Activated CD4-positive, CD25-positive, alpha-beta regulatory T cell treated with anti-CD3 and anti-CD28 coated beads, Interleukin-2, amount 50 U/mL, for 72 hours (primary cell): ENCODE data around the gene TMEM184A.
A peak's percentile ranks its signal among the peaks of the same experiment; 100 is the strongest.
"Not testable (repeated sequence)": the region's sequence is repeated elsewhere in the genome, so short reads cannot be mapped to it uniquely, and the experiment has no call there.

Experiments
- DNase-seq: peaks from one replicate; pipeline ENCODE4 v3.0.0; 2021

Gene TMEM184A

DNA sequence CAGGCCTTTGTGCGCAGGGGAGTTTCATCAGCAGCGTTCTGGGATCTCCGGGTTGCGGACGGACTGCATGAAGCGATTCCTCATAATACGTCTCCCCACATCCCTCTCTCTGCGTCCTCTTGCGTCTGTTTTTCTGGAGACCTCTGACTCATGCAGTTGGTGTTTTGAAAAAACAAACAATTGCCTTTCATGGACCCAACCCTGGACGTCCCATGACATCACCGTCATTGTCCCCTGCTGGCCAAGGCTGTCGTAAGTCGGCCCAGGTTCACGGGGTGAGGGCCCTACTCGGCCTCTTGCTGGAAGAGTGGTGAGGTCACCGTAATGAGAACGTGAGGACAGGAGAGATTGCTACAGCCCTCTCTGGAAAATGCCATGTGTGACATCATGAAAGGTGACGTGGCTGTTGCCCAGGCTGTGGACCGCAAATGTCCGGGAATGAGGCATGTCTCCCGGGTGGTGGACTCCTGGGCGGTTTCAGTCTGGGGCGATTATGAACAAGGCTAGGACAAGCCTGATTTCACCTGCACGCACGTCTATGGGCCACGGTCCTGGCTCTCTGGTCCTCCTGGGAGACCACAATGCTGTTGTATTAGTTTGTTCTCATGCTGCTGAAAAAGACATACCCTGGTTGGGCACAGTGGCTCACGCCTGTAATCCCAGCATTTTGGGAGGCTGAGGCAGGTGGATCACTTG lies 35.3 kb downstream of the TMEM184A start:
- DNase-seq, result no peak

GRCh38 chr7:1519322-1519922 lies 36.6 kb downstream of the TMEM184A start:
- not testable (repeated sequence) for DNase-seq

- DNase-seq, result no peak
These were observed 39.3 kb downstream of the TMEM184A start for GRCh38 chr7:1516586-1517251.

DNA sequence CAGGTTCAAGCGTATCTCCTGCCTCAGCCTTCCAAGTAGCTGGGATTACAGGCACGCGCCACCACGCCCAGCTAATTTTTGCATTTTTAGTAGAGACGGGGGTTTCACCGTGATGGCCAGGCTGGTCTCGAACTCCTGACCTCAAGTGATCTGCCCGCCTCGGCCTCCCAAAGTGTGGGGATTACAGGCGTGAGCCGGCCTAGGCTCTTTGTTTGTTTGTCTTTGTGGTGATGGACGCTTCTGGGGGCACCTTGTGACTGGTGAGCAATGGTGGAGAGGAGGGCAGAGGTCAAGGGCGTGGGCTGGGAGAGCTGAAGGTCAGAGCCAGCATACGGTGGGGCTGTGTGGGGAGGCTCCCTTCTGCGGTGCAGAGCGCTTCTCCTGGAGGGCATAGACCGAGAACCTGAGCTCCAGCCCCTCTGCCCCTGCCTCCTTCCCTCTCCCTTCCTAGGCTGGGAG lies 40.5 kb downstream of the TMEM184A start:
- DNase-seq, result not testable (repeated sequence)

DNA sequence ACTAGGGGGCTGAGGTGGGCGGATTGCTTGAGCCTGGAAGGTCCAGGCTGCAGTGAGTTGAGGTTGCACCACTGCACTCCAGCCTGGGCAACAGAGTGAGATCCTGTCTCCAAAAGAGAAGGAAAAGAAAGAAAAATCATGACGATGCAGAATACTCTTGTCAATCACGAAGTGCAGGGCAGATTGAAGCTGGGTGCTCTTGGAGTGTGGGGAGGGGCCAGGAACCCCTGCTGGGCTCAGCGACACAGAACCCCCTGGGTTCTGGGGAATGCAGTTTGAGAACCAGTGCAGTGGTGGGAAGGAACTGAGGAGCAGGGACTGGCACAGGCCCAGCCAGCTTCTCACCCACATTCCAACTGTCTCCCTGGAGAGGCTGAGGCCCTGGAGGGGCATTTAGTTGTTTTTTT lies 41.0 kb downstream of the TMEM184A start:
- DNase-seq, result no peak

- DNase-seq, result no peak
These were observed 41.6 kb downstream of the TMEM184A start for GRCh38 chr7:1514407-1514806.

- DNase-seq, result no peak
These were observed 42.3 kb downstream of the TMEM184A start for GRCh38 chr7:1513657-1514095.

- DNase-seq, result no peak
These were observed 43.0 kb downstream of the TMEM184A start for GRCh38 chr7:1512781-1513656.

DNA sequence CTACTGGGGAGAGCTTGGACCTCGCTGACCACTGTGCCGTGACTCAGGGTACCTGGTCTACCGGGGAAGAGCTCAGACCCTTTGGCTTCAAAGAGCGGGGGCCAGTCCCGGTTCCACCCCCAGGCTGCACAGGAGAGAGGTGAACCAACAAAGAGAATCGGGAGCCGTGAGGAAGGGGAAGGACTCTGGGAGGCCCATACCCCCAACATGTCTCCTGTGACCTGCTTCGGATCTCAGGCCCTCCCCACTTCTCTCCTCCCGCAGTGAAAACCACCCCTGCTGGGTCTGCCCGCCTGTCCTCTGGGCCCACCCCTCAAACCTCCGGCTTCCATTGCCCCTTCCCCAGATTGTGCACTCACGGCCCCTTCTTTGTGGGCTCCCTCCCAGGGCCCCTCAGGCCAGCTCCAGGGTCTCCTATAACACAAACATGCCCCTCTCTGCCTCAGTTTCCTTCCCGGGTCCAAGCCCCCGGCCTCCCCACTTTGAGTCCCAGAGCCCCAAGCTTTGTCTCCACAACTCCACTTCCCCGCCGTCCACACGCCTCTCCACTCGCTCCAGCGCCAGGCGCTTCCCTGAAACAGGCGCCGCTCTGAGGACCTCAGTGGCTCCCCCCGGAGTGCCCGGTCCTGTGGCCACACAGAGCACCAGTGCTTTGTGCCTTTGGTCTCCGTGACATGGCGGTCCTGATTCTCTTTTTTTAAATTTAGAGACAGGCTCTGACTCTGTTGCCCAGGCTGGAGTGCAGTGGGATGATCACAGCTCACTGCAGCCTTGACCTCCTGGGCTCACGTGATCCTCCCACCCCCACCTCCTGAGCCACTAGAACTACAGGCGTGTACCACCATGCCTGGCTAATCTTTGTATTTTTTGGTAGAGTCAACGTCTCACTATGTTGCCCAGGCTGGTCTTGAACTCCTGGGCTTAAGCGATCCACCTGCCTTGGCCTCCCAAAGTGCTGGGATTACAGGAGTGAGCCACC lies 44.3 kb downstream of the TMEM184A start:
- DNase-seq, result no peak

- no peak for DNase-seq
These were observed 45.2 kb downstream of the TMEM184A start for GRCh38 chr7:1510780-1511154.

DNA sequence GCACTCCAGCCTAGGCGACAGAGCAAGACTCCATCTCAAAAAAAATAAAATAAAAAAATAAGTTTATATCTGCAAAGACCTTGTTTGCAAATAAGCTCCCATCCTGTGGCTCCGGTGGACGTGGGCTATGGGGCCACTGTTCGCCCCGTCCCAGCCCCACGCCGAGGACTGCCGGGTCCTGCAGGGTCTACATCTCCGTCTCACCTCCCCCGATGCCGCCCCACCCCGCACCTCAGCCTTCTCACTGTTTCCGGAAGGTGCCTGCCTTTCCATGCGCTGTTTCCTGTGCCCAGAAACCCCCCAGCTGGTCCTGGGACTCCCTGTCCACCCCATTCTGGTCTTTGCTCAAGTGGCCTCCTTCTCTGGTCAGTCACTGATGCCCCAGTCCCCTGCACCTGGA lies 46.8 kb downstream of the TMEM184A start:
- DNase-seq, result no peak

- DNase-seq, result no peak
These were observed 47.7 kb downstream of the TMEM184A start for GRCh38 chr7:1508277-1508758.

GRCh38 chr7:1505731-1506550 lies 50.1 kb downstream of the TMEM184A start:
- DNase-seq, result no peak

GRCh38 chr7:1503816-1504775 lies 51.9 kb downstream of the TMEM184A start, which contains the start of gene INTS1:
Gene INTS1 (minus strand): TSS chr7:1504389. CDS start chr7:1503960, 429 bp downstream.
- DNase-seq, result peak; percentile 93

DNA sequence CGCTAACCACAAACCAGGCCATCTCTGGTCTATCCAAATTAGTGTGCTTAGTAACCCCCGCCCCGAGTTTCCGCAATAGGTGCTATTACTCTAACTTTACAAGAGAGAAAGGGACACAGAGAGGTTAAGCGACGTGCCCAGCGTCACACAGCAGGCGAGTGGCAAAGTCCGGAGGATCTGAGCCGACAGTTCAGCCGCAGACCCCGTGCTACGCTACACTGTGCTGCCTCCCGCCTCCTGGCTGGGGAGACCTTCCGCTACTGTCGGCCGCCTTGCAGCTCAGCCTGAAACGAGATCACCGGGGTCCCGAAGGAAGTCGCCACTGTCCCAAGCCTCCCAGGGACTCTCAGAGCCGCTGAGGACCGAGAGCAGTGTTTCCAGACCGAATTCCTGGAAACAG lies 52.6 kb downstream of the TMEM184A start:
- no peak for DNase-seq

GRCh38 chr7:1502845-1503244 lies 53.2 kb downstream of the TMEM184A start:
- DNase-seq, result no peak

- no peak for DNase-seq
These were observed 54.3 kb downstream of the TMEM184A start for GRCh38 chr7:1501487-1502270.

DNA sequence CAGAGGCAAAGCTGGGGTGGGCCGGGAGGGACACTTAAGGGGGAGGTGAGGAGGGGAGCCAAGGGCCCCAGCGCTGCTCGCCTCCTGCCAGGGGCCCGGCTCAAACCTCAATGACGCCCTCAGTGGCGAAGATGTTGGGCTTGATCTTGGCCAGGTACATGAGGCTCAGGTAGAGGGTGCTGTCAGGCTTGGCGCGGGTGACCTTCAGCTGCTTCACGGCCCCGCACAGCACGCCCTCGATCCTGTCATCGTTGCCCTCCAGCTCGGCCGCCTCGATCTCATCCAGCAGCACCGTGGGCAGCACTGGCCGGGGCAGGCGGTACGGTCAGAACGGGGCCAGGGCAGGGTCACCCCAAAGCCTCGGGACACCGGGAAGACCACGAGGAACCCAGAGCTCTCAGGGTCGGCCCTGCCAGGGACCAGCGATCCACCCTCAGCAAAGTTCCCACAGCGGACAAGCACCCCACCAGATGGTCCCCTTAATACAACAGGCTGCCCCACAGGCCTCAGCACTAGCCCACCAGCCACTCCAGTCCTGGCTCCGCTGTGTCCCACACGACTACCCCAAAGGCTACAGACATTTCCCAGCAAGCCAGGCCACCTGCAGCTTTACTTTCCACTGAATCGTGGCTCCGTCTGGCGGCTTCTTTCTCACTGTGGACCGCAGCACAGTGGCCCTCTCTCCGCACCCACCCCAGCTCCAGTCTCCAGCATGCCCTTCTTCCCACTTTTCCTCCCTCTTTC lies 55.8 kb downstream of the TMEM184A start:
- DNase-seq, result no peak
